HuH-7.5 (cell line): ENCODE measurements around the gene CAB39L.
"Not testable (repeated sequence)": the region's sequence is repeated elsewhere in the genome, so short reads cannot be mapped to it uniquely, and the experiment has no call there.

Source experiments
- DNase-seq: peaks from one replicate; pipeline ENCODE4 v3.0.0; 2011; ENCODE audit warnings: low spot score

CAB39L gene

DNA sequence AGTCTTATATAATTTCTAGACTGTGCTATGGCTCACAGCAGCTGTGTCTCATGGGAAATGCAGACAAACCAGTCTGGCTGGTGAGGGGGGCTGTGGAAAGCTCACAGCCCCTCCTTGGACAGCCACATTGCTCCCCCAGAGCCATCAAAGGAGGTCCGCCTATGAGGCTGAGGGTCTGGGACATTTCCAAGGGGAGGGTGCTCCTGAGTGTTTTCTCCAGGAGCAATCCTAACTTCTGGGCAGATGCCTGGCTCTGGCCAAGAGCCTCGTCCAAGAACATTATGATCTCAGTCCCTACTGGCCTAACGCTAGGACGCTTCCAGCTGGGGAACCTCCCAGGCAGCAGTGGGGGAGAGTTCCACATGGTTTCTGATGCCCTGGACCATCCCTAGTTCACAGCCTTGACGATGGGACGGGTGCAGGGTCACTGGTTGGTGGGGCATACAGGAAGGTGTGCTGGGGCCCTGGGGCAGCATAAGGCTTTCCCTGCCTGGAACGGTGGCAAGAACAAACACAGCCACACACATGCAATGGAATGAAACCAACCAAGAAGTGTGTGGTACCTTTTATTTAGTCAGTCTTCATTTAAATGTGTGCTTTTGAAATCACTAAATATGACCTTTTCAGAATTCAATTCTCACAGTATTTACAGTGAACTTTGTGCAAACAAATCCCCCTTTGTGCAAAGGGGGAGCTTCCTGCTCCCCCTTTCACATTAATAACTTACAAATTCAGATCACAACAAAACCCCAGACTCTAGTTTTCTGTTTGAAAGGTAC is 135.6 kb downstream of the CAB39L start:
- no peak for DNase-seq

- no peak for DNase-seq
Observed at GRCh38 chr13:49307365-49307764, 136.5 kb downstream of the CAB39L start.

DNA sequence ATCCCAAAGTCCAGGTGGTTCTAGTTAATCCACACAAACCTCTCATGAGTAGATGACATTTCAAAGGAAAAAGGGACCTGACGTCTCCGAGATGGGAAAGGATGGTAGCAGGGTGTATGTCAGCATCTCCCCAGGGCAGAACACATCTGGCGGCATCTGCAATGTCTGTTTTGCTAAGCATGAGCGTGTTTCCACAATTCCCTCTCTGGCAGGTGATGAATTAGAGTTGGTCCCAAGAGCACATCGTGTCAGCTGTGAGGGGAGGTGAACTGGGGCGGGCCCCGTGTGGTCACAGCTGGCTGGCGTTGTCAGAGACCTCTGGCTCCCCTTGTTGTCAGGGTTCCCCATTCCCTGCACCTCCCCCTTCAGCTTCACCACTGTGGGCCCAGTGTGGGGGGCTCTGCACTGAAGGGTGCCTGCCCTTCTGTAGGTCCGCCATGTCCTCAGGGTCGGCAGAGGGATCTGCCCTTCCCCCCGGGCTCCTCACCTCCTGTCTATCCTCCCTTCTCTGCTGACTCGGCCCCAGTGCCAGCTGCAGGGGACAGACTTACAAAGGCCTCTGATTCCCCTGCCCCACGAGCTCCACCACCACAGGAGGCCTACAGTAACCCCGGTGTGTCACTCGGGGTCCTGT is 138.0 kb downstream of the CAB39L start:
- DNase-seq, result no peak

DNA sequence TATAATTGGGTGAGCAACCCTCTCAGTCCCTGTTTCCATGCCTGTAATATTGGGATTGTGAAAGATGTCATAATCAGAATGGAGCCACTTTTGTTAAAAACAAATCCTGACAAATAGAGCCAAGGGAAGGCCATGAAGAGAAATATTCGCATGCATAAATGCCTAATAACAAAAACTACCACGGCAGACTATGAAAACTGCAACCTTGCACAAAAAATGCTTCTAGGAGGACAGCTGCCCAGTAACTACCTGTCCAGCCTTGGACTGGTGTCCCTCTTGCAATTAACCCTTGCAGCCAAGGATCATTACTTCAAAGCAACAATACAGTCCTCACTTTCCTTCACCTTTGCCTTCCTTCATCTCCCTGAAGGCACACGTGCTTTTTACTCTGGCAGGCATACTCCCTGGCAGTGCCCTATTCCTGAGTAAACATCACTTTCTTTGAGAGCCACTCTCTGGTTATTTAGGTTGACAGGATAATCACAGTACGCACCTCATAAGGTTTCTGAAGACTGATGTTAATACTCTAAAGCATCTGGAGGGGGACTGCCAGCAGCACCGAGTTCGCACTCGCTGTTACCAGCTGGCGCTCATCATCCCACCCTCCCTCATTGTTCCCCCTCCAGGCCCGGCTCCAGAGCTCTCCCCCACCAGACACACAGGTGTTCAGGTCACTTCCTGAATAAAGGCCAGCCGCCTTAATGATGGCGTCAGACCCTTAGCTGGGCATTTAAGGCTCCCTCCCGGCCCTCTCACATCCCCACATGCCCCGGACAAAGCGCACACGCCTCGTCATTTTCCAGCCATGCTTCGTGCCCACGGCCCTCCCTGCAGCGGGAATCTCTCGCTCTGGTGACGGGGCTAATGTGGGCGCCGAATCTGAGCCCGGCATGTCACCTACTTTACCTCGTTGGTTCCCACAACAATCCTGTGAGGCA is 138.8 kb downstream of the CAB39L start:
- no peak for DNase-seq

DNA sequence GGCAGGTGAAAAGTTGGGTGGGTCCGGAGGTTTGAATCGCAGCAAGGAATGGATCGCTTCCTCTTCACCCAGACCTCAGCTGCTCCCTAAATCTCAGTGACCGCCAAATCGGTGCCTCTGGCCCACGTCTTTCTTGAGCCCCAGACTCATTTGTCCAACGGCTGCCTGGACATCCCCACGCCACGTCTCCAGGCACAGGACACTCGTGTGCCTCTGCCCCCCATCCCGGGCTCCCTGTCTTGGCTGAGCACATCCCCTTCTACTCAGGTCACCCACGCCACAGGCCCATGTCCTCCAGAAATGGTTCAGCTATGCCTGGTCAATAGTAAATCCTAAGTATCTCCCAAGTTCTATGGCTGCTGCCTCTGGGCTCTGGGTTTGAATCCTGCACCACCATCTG is 139.5 kb downstream of the CAB39L start:
- no peak for DNase-seq

GRCh38 chr13:49303533-49304252 is 140.2 kb downstream of the CAB39L start:
- DNase-seq, result no peak

GRCh38 chr13:49302817-49303216 is 141.0 kb downstream of the CAB39L start:
- no peak for DNase-seq

DNA sequence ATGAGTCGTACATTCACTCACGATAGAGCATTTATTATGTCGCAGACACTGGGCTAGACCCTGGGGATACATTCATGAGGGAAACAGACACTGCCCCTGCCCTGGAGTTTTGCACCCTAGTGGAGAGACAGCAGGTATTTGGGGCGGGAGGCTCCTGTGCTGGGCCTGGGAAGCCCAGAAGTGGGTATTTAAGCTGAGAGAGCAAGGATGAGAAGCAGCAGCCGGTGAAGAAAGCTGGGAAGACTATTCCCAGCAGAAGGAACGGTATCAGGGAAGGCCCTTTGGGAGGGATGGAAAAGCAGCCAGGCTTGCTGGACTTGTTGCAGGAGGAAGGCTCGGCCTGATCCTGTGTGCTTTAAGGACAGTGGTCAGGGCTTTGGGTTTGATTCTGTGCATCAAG is 141.6 kb downstream of the CAB39L start:
- no peak for DNase-seq

- peak; percentile 60 for DNase-seq
Observed at GRCh38 chr13:49300739-49301589, 142.9 kb downstream of the CAB39L start.

DNA sequence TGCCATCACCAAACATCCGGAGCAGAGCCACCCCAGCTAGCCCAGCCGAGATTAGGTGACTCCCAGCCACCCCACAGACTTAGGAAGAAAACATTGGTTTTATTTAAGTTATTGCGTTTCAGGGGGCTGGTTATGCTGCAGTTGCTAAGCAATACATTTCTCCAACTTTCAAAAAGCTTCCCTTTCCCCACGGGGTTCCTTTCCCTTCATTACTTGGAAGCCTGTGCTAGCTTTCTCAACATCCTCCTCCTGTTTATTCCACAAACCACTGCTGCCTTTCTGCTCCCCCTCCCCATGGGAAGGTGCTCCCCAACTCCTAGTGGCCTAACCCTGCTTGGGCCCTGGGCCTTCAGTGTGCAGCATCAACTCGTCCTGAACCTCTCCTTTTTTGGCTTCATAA is 143.6 kb downstream of the CAB39L start:
- DNase-seq, result no peak

- no peak for DNase-seq
Observed at GRCh38 chr13:49298903-49299605, 144.8 kb downstream of the CAB39L start.

GRCh38 chr13:49298416-49298815 is 145.4 kb downstream of the CAB39L start:
- no peak for DNase-seq

DNA sequence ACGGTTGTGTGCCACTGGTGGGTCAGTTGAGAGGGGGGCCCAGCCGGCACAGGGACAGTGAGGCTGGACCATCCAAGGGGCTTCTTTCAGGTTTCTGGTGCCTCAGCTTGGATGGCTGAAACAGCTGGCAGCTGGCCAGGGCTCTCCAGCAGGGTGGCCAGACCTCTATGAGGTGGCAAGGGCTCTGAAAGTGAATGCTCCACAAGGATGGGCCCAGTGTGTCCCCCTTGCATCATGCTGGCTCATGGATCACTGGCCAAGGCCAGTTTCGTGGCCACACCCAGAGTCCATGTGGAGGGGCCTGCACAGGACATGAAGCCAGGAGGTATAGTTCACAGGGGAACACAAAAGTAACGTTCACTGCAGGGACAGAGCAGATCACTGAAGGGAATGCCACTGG is 146.5 kb downstream of the CAB39L start:
- no peak for DNase-seq

GRCh38 chr13:49296659-49297058 is 147.2 kb downstream of the CAB39L start:
- no peak for DNase-seq

- no peak for DNase-seq
Observed at GRCh38 chr13:49295244-49295643, 148.6 kb downstream of the CAB39L start.

GRCh38 chr13:49294723-49295122 is 149.1 kb downstream of the CAB39L start:
- not testable (repeated sequence) for DNase-seq

- DNase-seq, result no peak
Observed at GRCh38 chr13:49292742-49293486, 150.9 kb downstream of the CAB39L start.

DNA sequence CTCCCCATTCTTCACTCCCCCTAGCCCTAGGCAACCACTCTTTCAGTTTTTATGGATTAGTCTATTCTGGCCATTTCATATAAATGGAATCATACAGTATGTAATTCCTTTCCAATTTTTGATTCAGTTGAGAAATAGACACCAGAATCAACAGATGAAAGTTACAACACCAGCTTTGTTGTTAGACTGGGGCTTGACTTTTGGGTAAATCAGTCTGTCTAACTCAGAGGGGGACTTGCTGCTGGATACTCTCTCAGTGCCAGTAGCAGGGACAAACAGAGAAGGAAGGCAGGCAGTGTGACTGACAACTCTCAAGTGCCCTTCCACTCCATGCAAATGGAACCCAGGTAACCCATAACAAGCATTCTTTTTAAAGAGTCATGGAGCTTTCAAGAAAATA is 155.4 kb downstream of the CAB39L start:
- DNase-seq, result no peak

DNA sequence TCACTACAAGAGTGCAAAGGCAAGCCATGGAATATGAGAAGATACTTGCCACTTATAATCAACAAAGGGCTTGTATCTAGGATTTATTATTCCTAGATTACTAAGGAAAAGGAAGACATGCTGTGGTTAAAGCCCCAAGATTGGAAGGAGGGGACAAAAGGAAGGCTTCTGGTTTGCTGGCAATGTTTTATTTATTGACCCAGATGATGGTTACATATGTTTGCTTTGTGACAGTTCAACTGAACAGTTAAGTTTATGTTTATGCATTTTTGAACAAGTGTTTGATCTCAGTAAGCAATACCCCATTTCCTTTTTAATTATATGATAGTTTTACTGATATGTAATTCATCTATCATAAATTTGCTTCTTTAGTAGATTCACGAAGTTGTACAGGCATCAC is 155.9 kb downstream of the CAB39L start:
- no peak for DNase-seq

- DNase-seq, result no peak
Observed at GRCh38 chr13:49279885-49280284, 164.0 kb downstream of the CAB39L start.
